ENCODE results near the gene LOXL4. TPM values are rescaled to one million over a fixed set of nuclear protein-coding genes. Genes with fewer than 3 reads are reported as not detected.

Gene LOXL4
- total RNA-seq, 1 experiment from 2014 or later = 3.7 TPM

DNA sequence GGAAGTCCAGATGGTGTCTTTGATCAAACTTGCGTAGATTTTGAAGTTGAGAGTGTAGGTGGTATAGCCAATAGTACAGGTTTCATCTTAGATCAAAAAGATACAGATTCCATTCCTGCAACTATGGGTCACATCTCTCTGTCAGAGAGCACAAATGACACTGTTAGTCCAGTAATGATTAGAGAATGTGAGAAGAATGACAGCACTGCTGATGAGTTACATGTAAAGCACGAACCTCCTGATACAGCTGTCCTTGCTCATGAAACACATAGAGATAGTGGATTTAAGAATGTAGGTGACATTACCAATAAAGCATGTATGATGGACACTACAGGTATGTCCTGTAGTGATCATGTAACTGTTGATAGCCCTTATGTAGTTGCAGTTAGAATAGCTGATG lies 59.1 kb downstream of the LOXL4 start:
- intact Hi-C loops (cut with micrococcal nuclease; ENCODE audit: unreplicated experiment) = no loop called here
- Mint-ChIP-seq H3K9me3 (ENCODE audit: unreplicated experiment) (no peaks in the 10 kb centered on the region), H3K4me3 (ENCODE audit: unreplicated experiment) (no peak overlapping the region), H3K27me3 (ENCODE audit: insufficient read depth, unreplicated experiment) (no peaks in the 10 kb centered on the region), H3K36me3 (ENCODE audit: insufficient read depth, unreplicated experiment) (peaks cover 23% of the 10 kb centered on the region), H3K27ac (ENCODE audit: unreplicated experiment) (no peak overlapping the region), H3K4me1 (ENCODE audit: low read depth, unreplicated experiment) (no peaks in the 10 kb centered on the region)
- no peak for DNase-seq
- ChIA-PET POLR2A (no interaction called here), CTCF (no interaction called here)
- TF ChIP-seq, protein P1, sequence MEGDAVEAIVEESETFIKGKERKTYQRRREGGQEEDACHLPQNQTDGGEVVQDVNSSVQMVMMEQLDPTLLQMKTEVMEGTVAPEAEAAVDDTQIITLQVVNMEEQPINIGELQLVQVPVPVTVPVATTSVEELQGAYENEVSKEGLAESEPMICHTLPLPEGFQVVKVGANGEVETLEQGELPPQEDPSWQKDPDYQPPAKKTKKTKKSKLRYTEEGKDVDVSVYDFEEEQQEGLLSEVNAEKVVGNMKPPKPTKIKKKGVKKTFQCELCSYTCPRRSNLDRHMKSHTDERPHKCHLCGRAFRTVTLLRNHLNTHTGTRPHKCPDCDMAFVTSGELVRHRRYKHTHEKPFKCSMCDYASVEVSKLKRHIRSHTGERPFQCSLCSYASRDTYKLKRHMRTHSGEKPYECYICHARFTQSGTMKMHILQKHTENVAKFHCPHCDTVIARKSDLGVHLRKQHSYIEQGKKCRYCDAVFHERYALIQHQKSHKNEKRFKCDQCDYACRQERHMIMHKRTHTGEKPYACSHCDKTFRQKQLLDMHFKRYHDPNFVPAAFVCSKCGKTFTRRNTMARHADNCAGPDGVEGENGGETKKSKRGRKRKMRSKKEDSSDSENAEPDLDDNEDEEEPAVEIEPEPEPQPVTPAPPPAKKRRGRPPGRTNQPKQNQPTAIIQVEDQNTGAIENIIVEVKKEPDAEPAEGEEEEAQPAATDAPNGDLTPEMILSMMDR (IDR thresholded peaks at IDR 0.05; ENCODE audit: insufficient read depth in 1 of 2, low read depth in 1 of 2, low read length in 1 of 2, severe bottlenecking in 1 of 2, unreplicated experiment in 1 of 2) = no peak
- H3K27me3 ChIP-seq (replicated peaks; ENCODE audit: control insufficient read depth, insufficient read depth, low read length) = no peaks in the 10 kb centered on the region
- H3K9me3 ChIP-seq = no peaks in the 10 kb centered on the region
- no peaks in the 10 kb centered on the region for H3K4me1 ChIP-seq
- no peaks in the 10 kb centered on the region for H3K36me3 ChIP-seq (ENCODE audit: control insufficient read depth, insufficient read depth, low read length)
- no peak overlapping the region for H3K4me3 ChIP-seq (ENCODE audit: low read depth, low read length)
- no TSS peak for BruUV-seq (replicated peaks)

DNA sequence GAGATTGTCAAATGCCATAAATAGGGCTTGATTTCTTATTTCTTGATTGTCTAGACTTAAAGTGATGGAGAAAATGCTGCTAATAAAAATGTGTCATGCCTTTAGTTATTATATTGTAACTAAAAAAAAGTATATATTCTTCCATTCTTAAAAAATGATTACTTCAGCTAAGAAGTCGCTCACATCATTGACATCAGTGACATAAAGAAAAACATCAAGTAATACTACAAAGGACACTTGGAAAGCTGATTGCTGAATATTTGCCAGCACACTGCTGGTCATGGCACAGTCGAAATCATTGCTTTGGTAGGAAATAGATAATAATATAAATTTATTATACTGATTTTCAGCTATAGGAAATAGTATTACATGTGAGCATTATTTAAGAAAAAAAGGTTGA lies 62.6 kb downstream of the LOXL4 start:
- TF ChIP-seq, protein P1 (IDR thresholded peaks at IDR 0.05; ENCODE audit: insufficient read depth in 1 of 2, low read depth in 1 of 2, low read length in 1 of 2, severe bottlenecking in 1 of 2, unreplicated experiment in 1 of 2) = no peak
- POLR2A ChIA-PET = no interaction called here
- CTCF ChIA-PET = no interaction called here
- H3K4me1 ChIP-seq = no peaks in the 10 kb centered on the region
- H3K36me3 Mint-ChIP-seq (ENCODE audit: insufficient read depth, unreplicated experiment) = peaks cover 23% of the 10 kb centered on the region
- H3K9me3 ChIP-seq = no peaks in the 10 kb centered on the region
- H3K4me1 Mint-ChIP-seq (ENCODE audit: low read depth, unreplicated experiment) = no peaks in the 10 kb centered on the region
- no peak overlapping the region for H3K4me3 ChIP-seq (ENCODE audit: low read depth, low read length)
- H3K4me3 Mint-ChIP-seq (ENCODE audit: unreplicated experiment) = no peak overlapping the region
- no peak overlapping the region for H3K27ac Mint-ChIP-seq (ENCODE audit: unreplicated experiment)
- no peaks in the 10 kb centered on the region for H3K36me3 ChIP-seq (ENCODE audit: control insufficient read depth, insufficient read depth, low read length)
- DNase-seq = no peak
- H3K9me3 Mint-ChIP-seq (ENCODE audit: unreplicated experiment) = no peaks in the 10 kb centered on the region
- BruUV-seq (replicated peaks) = no TSS peak
- intact Hi-C loops (cut with micrococcal nuclease; ENCODE audit: unreplicated experiment) = no loop called here
- no peaks in the 10 kb centered on the region for H3K27me3 ChIP-seq (replicated peaks; ENCODE audit: control insufficient read depth, insufficient read depth, low read length)
- H3K27me3 Mint-ChIP-seq (ENCODE audit: insufficient read depth, unreplicated experiment) = no peaks in the 10 kb centered on the region

DNA sequence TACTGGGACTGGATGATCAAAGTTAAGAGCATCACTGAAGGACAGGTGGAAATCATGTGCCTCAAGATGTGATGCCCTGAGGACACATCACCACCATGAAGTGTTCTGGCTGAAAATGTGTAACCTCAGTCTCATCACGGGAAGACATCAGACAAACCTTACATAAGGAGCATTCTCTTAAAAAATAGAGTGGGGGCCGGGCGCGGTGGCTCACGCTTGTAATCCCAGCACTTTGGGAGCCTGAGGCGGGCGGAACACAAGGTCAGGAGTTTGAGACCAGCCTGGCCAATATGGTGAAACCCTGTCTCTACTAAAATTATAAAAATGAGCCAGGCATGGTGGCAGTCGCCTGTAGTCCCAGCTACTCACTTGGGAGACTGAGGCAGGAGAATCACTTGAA lies 65.6 kb downstream of the LOXL4 start:
- Histone ChIP-seq H3K27me3 (replicated peaks; ENCODE audit: control insufficient read depth, insufficient read depth, low read length) (no peaks in the 10 kb centered on the region), H3K4me1 (no peaks in the 10 kb centered on the region), H3K9me3 (no peaks in the 10 kb centered on the region), H3K4me3 (ENCODE audit: low read depth, low read length) (no peak overlapping the region), H3K36me3 (ENCODE audit: control insufficient read depth, insufficient read depth, low read length) (no peaks in the 10 kb centered on the region)
- no peak for DNase-seq
- CTCF ChIA-PET = no interaction called here
- peaks cover 6% of the 10 kb centered on the region for H3K4me1 Mint-ChIP-seq (ENCODE audit: low read depth, unreplicated experiment)
- H3K9me3 Mint-ChIP-seq (ENCODE audit: unreplicated experiment) = no peaks in the 10 kb centered on the region
- H3K4me3 Mint-ChIP-seq (ENCODE audit: unreplicated experiment) = no peak overlapping the region
- intact Hi-C loops (cut with micrococcal nuclease; ENCODE audit: unreplicated experiment) = no loop called here
- H3K36me3 Mint-ChIP-seq (ENCODE audit: insufficient read depth, unreplicated experiment) = no peaks in the 10 kb centered on the region
- no TSS peak for BruUV-seq (replicated peaks)
- TF ChIP-seq, protein P1 (IDR thresholded peaks at IDR 0.05; ENCODE audit: insufficient read depth in 1 of 2, low read depth in 1 of 2, low read length in 1 of 2, severe bottlenecking in 1 of 2, unreplicated experiment in 1 of 2) = no peak
- H3K27me3 Mint-ChIP-seq (ENCODE audit: insufficient read depth, unreplicated experiment) = no peaks in the 10 kb centered on the region
- POLR2A ChIA-PET = no interaction called here
- H3K27ac Mint-ChIP-seq (ENCODE audit: unreplicated experiment) = no peak overlapping the region
